HG02884 (cell line): Measurements from ENCODE around the gene HCN2.

Source experiments
- ATAC-seq: cut with Tn5 transposase; IDR thresholded peaks from one replicate; pipeline ENCODE4 v1.9.1; 2021; ENCODE audit warnings: mild to moderate bottlenecking, moderate library complexity; ENCODE audit not compliant: unreplicated experiment

HCN2 gene

DNA sequence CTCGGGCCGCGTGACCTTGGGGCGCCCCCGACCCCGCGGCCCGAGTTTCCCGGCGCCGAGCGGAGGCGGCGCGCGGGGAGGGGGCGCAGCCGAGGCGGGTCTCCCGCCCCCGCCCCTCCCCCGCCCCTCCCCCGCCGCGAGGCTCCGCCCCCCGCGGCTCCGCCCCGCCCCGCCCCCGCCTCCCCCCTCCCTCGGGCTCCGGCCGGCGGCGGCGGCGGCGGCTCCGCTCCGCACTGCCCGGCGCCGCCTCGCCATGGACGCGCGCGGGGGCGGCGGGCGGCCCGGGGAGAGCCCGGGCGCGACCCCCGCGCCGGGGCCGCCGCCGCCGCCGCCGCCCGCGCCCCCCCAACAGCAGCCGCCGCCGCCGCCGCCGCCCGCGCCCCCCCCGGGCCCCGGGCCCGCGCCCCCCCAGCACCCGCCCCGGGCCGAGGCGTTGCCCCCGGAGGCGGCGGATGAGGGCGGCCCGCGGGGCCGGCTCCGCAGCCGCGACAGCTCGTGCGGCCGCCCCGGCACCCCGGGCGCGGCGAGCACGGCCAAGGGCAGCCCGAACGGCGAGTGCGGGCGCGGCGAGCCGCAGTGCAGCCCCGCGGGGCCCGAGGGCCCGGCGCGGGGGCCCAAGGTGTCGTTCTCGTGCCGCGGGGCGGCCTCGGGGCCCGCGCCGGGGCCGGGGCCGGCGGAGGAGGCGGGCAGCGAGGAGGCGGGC lies at the start of gene HCN2:
Gene HCN2 (plus strand): TSS at position 189 of the 703 bp plus-strand sequence. CDS start 65 bp downstream, at position 254.
- no peak for ATAC-seq

DNA sequence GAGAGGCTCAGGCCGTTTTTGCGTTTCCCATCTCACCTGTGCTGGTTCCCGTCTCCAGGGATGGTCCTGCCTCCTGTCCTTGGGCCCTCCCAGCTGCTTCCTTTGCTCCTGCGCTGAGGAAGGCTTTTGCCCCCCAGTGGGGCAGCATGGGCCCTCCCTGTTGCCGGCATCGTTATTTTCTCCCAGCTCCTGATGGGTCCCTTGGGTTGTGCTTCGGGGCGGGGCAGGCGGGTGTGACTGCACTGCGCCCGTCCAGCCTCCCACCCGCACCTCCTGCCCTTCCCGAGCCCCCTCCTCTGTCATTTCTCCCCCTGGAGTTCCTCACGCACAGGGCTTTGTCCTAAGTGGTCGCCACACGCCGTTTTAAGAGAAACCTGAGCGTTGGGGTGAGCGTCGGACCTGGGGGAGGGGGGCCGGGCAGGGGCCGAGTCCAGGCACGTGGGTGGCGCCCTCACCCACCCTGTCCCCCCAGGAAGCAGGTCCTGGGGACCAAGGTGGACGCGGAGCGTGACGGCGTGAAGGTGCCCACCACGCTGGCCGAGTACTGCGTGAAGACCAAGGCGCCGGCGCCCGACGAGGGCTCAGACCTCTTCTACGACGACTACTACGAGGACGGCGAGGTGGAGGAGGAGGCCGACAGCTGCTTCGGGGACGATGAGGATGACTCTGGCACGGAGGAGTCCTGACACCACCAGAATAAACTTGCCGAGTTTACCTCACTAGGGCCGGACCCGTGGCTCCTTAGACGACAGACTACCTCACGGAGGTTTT lies 48.6 kb upstream of the HCN2 start:
- ATAC-seq = no peak

DNA sequence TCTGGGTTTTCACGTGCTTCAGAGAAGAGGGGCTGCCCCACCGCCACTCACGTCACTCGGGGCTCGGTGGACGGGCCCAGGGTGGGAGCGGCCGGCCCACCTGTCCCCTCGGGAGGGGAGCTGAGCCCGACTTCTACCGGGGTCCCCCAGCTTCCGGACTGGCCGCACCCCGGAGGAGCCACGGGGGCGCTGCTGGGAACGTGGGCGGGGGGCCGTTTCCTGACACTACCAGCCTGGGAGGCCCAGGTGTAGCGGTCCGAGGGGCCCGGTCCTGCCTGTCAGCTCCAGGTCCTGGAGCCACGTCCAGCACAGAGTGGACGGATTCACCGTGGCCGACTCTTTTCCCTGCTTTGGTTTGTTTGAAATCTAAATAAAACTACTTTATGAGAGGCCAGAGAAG lies 48.0 kb upstream of the HCN2 start:
- no peak for ATAC-seq

DNA sequence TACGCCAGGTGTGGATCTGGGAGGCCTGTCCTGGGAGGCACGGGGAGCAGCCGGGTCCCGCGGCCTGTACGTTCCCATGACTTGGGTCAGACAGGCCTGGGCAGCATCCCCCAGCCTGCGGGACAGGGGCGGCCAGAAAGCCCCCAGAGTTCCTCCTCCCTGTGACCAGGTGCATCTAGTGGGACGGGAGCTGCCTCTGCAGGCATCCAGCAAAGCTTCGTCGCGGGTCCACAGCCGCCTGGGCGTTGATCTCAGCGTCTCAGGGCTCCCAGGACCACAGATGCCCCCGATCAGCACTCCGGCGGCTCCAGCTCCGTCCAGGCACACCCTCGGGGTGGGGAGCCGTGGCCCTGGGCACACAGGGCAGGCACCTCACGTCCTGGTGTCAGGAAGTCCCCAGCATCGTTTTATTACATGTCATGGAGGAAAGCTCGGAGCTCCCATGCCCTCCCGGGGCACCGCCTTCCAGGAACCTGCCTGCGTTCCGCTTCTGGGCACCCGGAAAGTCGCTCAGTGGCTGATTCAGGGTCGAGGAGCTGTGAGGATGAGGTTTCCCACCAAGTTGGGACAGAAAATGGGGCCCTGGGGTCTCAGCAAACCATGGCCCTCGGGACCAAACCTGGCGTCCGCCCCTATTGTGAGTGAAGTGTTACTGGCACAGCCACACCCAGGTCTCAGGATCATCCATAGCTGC lies 47.4 kb upstream of the HCN2 start:
- ATAC-seq = no peak

DNA sequence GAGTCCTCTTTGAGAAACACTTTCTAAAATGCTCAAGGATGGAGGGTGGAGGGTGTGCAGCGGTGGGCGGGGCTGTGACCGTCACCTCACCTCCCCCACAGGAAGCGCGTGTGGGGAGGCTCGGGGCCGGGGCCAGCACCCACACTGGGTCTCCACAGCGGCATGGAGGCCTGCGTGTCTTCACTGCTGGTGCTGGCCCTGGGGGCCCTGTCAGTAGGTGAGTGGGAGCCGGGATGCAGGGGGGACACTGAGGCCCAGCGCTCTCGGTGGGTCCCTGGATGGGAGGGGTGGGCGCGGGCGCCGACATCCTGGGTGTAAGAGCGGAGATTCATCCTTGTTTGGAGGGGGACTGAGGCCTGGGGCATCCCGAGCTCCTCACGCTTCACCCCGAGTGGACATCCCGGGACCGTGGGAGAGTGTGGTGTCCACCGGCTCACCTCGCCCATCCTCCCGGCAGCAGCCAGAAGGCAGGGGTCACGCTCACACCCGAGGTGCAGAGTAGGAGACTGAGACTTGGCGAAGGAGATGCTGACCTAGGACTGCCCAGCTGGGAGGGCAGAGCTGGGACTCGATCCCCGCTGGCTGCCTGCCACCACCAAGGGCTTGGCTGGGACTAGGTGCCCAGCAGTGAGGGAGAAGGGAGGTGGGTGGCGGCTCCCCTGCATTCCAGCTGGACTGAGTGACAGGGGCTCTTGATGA lies 45.6 kb upstream of the HCN2 start, which contains the start of gene GZMM:
Gene GZMM (plus strand): TSS at position 144 of the 699 bp plus-strand sequence. CDS start 19 bp downstream, at position 163.
- no peak for ATAC-seq

DNA sequence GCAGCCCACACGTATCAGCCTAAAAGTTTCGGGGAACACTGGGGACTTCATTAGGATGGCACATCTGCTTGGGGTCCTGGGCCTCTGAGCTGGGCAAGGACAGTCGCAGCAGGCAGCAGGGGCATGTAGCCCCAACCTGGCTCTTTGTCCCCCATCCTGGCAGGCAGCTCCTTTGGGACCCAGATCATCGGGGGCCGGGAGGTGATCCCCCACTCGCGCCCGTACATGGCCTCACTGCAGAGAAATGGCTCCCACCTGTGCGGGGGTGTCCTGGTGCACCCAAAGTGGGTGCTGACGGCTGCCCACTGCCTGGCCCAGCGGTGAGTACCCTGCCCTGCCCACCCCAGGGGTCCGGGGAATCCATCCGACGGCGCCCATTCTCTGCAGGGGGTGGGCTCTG lies 42.6 kb upstream of the HCN2 start:
- no peak for ATAC-seq

DNA sequence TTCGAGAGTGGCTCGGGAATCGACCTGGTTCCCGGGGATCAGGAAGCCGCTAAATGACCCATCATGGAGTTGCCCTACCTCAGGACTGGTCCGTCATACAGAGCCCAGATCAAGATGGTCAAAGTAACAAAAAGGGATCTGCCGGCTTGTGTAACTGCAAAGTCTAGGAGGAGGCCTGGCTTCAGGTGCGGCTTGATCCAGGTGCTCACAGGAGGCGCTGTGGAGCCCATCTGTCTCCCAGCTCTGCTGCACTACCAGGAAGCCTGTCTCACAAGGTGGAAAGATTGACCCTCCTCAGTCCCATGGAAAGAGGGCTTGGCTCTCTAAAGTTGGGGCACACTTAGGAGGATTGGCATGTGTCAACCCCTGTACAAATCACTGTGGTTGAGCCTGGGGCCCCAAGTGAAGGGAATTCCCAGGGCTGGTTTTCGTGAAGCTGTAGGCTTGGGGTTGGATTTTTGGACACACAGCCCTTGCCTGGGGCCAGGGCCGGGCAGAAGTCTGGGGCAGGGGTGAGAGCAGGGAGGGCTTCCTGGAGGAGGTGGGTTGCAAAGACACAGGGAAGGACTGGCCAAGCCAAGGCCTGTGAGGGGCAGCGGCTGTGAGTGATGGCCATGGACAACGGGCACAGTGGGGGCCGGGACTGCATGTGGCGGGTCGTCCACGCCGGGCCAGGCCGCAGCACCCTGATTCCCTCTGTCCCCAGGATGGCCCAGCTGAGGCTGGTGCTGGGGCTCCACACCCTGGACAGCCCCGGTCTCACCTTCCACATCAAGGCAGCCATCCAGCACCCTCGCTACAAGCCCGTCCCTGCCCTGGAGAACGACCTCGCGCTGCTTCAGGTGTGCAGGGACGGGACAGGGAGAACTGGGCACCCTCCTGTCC lies 41.6 kb upstream of the HCN2 start:
- no peak for ATAC-seq

DNA sequence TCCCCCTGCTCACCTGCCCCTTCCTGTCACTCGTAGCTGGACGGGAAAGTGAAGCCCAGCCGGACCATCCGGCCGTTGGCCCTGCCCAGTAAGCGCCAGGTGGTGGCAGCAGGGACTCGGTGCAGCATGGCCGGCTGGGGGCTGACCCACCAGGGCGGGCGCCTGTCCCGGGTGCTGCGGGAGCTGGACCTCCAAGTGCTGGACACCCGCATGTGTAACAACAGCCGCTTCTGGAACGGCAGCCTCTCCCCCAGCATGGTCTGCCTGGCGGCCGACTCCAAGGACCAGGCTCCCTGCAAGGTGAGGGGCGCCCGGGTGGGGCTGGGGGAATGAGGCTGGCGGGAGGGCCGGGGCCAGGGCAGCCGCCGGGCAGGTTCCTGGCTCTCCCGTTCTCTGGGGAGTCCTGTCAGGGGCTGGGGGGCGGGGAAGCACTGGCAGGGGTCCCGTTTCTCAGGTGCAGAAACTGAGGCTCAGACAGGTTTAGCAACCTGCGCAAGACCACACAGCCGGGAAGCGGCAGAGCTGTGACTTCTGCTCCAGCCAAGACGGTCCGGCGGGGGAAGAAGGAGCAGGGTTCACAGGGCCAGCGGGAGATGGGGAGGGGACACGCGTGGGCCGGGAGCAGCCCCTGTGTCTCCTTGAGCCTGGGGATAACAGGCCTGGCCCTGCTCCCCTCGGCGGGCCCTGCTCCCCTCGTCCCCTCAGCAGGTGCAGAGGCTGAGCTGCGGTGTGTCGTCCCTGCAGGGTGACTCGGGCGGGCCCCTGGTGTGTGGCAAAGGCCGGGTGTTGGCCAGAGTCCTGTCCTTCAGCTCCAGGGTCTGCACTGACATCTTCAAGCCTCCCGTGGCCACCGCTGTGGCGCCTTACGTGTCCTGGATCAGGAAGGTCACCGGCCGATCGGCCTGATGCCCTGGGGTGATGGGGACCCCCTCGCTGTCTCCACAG lies 40.5 kb upstream of the HCN2 start:
- ATAC-seq = no peak

DNA sequence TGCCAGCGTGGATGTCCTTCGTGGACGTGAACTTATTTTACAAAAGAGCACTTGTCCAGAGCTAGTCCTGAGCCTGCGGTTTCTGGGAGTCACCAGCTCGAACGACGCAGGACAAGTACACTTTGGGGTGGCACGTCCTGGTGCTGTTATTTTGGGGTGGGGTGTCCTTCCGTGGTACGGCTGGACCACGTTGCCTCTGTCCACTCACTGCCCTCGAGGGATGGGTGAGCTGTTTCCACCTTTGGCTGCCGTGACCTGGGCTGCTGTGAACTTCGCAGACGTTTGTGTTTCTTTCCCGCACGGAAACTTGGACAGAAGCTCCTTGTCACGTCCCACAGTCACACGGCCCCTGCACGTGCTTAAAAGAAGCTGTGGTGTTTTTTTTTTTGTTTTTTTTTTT lies 34.9 kb upstream of the HCN2 start:
- ATAC-seq = no peak

DNA sequence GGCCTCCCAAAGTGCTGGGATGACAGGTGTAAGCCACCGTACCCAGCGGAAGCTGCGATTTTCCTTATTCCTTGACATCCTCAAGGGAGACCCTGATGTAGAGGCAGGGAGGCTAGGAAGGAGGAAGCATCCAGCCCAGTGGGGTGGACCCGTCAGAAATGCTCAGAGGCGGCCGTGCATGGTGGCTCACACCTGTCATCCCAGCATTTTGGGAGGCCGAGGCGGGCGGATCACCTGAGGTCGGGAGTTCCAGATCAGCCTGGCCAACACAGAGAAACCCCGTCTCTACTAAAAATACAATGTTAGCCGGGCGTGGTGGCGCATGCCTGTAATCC lies 34.2 kb upstream of the HCN2 start:
- ATAC-seq = no peak

DNA sequence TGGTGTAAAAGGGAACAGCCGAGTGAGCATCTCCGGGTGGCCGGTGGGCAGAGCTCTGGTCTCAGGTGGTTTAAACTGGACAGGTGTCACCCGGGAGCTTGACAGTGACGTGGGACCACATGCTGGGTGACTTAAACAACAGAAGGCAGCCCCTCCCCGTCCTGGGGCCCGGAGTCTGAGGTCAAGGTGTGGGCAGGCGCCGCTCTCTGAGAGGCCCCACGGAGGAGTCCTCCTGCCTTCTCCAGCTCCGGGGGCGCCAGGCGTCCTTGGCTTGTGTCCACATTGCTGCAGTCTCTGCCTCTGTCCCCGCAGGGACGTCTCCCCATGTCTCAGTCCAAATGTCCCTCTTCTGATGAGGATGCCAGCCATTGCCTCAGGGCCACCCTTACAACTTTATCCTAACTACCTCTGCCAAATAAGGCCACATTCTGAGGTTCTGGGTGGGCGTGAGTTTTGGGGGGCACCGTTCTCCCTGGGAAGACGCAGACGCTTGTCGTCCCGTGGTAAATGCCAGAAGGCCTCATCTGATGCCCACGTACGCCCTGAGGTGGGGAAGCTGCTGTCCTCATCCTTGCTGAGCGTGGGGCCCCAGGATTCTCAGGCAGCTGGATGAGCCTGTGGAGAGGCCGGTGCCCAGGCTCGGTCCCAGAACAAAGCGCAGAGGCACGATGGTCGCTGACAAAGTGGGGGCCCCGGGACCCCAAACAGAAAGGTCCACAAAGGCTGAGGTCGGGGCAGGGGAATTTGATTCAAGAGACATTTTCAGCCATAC lies 32.9 kb upstream of the HCN2 start:
- no peak for ATAC-seq

DNA sequence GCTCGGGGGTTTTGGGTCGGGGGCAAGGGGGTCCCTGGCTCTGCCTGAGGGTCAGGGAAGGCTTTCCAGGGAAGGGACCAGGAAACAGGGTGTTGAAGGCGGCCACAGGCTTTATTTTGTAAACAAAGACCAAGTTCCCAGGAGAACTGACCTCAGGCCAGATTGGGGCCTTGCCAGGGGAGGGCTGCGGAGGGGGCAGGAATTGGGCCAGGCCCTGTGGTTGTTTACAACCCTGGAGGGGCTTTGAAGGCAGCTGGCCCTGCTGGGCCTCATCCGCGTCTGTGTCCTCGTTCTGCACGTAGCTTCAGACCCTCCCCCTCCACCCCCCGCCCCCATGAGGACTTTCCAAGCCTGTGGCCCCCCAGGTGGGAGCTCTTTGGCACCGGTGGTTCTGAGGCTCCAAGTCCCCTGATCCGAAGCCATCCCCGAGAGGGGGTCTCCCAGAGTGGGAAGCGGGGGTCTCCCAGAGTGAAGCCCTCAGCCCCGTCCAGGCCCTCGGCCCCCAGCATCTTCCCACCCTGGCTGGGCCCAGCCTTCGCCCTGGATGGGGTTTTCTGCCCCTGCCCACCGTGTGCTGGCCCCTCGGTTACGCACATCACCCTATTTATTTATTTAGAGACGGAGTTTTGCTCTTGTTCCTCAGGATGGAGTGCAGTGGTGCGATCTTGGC lies 30.8 kb upstream of the HCN2 start:
- ATAC-seq = no peak

DNA sequence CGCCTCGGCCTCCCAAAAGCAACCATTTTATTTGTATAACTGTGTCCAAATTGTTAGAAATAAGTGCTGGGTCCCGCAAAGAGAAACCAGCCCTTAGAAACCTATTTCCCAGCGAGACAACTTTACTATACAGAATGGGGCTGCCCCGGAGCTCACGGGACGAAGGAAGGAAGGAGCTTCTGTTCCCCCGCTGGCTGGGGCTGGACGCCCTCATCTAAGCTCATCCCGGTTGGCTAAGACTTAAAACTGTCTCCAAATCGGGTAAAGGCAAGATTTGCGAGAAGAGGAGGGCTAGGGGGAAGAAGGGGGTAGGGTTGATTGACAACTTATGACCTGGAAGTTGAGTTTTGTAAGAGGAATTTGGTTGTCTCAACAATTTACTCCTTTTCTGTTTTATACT lies 29.6 kb upstream of the HCN2 start:
- no peak for ATAC-seq

DNA sequence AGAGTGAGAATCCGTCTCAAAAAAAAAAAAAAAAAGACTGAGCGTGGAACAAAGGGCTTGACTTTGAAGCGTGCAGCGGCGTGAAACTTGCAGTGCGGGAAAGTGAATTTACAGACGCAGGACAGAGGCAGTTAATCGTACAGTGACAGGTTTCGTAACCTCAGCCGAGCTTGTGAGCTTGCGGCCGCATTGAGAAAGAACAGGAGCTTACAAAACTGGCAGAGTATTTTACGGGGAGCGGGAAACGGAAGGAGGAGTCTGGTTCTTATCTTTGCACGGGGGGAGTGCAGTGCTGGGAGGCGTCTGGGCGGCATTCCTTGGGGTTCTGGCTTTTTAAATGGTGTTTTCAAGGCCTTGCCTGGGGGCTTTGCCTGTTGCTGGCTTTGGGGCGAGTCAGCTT lies 23.3 kb upstream of the HCN2 start:
- no peak for ATAC-seq

DNA sequence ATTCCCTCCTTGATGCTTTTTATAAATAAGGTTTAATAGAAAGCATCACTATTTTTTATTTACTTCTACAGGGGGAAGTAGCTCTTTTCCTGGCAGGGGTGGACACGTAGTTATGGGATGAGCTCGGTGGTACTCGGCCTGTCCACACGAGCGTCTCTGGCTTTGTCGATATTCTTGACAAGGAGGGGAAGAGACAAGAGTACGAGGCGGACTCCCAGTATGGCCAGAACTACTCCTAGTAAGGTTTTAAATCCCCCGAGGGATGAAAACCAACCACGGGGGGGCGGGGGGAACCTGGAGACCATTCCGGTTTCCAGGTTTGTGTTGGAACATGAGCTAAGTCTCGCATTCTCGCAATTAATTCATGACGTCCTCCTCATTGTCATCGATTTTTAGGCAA lies 22.8 kb upstream of the HCN2 start:
- no peak for ATAC-seq

DNA sequence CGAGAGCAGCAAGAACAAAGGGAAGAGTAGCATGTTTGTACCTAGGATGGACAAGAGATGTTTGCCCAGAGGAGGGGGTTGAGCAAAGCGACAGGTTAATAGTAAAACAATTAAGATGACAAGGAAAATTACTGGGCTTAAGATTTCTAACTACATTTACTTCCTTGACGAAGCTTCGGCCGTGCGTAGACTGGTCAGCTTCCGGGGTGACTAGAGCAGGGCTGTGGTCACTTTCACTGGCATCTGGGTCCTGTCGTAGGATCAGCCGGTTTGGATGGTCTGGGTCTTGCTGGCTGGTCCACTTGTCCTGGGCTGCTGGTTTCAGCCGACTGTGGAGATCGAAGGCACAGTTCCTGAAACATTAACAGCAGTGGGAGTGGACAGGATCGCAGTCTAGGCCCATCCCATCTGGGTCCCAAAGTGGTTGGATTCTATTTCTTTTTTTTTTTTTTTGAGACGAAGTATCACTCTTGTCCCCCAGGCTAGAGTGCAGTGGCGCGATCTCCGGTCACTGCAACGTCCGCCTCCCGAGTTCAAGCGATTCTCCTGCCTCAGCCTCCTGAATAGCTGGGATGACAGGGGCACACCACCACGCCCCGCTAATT lies 22.3 kb upstream of the HCN2 start:
- no peak for ATAC-seq

DNA sequence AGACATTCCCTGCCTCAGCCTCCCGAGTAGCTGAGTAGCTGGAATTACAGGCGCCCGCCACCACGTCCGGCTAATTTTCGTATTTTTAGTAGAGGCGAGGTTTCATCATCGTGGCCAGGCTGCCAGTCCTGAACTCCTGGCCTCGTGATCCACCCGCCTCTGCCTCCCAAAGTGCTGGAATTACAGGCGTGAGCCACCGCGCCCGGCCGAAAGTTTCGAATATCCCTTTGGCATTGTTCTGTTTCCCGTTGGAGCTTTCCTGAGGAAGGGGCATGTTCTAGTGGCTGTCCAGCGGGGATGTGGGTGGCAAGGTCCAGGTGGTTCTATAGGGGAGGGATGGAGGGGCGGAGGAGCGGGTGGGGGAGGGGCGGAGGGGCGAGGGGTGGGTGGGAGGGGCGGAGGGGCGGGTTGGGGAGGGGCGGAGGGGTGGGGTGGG lies 19.4 kb upstream of the HCN2 start:
- no peak for ATAC-seq
